CD1c-positive myeloid dendritic cell (primary cell): Measurements from ENCODE around the gene PALS2.
A peak's percentile ranks its signal among the peaks of the same experiment; 100 is the strongest.

Experiments
- DNase-seq: peaks from one replicate; pipeline ENCODE4 v3.0.0-alpha.2; 2016; ENCODE audit errors: extremely low spot score

PALS2 gene

DNA sequence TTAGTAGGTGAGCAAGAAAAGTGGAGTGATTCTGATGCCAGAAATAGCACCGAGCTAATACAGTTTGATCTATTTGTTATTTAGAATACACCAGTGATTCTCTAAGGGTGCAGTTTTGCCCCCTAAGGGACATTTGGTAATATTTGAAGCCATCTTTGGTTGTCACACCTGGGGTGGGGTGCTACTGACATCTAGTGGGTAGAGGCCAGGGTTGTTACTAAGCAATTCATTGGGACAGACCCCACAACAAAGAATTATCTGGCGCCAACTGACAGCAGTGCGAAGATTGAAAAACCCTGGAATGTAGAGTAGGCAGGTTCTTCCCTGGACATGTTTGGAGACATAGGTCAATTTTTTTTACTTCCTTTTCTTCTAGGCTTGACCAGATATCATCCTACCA, 14.6 kb downstream of the PALS2 start:
- DNase-seq, result peak; percentile 15

DNA sequence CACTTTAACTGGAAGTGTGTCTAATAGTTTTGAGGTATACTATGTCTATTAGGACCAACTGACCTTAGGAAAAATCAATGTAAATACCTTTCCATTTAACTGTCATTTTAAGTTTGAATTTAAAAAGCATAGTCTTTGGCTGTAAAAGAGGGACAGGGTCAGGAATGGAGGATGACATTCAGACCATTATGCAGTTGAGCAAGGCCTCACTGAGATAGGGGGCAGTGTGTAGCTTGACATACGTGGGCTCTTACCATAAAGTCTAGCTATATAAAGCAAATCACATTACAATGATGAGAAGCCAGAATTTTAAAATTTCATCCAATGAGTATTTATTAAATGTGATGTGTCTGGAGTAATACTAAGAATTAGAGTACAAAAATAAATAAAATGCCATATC, 17.9 kb downstream of the PALS2 start:
- no peak for DNase-seq

DNA sequence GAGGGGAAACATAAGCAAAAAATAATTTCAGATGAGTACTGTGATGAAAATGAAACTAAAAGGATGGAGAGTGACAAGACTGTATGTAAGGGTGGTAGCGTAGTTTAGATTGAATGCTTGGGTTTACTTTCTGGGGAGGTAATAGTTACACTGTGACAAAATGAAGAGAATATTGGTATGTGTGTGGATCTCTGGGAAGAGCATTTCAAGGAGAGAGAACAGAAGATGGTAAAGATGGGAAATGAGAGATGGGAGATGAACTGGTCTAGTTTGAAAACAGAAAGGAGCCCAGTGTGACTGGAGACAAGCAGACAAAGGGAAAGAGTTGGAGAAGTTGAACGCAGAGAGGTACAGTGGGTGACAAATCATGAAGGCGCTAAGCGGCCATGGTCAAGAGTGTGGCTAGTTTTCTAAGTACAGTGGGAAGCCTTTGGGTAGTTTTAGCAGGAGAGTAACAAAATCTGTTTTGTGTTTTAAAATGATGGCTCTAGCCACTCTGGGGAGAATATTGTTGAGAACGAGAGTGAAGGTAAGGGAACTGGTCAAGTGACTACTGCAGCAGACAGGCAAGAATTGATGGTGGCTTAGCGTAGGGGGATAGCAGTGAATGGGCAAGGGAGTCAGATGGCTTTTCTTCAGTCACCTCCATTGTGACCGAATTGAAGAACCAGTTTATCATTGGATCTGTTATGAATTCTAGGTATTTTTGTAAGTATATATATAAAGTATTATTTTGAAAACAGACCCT, 22.6 kb downstream of the PALS2 start:
- DNase-seq, result no peak

DNA sequence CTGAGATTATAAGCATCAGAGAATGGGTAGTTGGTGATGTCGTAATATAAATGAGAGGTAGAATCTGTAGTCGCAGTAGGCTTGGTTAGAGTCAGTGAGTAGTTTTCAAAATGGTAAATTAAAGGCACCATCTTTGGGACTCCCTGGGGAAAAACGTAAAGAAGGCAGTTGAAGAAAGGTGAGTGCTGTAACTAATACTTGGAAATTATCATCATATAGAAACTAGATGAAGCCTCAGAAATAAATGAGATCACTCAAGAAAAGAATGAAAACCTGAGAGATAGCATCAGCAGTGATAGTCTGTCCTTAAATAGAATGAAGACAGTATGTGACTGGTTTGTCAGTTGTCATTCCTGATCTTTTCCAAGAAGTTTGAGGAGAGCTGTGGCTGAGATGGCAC, 23.8 kb downstream of the PALS2 start:
- DNase-seq, result no peak

DNA sequence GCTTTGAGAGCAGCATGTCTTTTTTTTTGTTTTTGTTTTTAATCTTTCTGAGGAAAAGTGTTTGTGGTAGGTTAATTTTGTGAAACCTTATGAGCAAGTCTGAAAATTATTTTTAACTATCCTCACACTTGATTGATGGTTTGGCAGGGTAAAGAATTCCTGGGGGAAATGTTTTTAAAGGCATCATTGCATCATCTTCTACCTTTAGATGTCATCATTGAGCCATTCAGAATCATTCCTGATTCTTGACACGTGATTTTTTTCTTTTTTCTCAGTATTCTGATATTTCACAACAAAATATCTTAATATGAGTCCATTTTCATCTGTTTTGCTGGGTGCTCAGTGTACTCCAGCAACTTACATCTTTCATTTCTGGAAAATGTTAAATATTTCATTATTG, 28.3 kb downstream of the PALS2 start:
- no peak for DNase-seq

DNA sequence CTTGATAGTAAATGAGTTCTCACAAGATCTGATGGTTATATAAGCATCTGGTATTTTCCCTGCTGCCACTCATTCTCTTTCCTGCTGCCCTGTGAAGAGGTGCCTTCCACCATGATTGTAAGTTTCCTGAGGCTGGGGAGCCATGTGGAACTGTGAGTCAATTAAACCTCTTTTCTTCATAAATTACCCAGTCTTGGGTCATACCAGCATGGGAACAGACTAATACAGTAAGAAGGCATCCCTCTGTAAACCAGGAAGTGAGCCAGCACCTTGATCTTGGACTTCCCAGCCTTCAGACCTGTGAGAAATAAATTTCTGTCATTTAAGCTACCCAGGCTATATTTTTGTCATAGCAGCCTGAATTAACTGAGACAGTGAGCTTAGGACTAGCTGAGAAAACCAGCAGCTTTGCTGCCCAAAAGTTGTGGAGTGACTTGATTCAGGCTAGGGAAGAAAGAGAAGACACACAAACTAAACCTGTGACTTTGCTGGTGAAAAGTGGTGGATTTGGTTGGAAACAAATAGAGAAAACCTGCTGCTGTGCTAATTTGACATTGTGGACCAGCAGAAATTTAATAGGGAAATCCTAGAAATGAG, 29.7 kb downstream of the PALS2 start:
- no peak for DNase-seq

DNA sequence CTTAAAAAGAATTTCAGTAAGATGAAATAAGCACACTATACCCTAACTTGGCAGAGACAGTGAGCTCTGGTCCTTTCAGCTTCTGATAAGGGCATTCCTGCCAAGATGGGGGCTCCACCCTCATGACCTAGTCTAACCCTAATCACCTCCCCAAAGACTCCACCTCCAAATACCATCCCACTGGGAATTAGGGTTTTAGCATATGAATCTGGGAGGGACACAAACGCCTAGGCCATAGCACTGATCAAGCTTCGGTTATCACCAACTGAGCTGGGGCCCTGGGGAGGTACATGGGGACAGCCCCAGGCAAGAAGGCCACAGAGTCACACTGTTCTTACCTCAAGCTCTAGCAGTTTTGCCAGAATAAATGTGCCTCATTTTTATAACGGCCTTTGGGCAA, 31.4 kb downstream of the PALS2 start:
- DNase-seq, result no peak

DNA sequence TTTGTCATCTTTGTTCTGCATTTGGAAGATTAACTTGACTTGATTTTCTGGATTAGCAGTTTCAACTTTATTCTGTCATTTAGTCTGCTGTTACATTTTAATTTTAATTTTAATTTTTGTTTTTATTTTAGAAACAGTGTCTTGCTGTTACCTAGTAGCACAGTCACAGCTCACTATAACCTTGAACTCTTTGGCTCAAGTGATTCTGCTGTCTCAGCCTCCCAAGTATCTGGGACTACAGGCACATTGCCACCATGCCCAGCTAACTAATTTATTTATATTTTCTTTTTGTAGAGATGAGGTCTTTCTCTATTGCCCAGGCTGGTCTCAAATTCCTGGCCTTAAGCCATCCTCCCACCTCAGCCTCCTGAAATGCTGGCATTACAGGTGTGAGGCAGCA, 35.3 kb downstream of the PALS2 start:
- no peak for DNase-seq

DNA sequence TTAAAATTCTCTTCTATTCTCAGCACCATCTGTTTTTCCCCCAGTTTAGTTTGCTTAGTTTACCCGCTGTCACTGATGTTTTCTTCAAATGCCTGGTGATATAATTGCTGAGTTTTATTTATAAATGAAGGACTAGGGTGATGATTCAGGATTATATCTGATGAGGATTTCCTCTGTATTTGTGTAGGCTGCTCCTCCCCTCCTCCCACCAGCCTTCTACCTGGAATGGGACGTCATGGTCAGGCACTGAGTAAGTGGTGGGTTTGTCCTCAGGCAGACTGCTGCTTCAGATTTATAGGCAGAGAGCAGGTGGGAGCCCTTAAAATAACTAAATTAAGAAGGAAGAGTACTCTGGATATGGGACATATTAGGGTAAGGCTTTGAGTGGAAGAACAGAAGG, 35.8 kb downstream of the PALS2 start:
- no peak for DNase-seq

DNA sequence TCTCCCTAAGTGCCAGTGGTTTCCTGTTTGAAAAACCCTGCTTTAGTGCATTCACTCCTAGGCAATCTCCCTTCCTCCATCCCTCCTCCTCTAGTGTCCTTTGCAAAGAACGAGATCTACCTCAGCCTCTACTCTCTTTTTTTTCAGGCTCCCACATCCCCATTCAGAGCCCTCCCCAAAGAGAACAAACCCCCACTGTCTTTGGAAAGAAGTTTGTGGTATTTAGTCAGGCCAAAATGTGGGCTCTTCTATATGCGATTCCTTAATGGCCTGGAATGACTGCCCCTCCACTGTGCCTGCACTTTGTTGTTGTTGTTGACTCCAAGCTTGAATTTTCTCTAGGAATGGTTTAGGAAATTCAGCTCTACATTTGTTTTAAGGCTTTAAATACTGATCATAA, 36.3 kb downstream of the PALS2 start:
- no peak for DNase-seq

DNA sequence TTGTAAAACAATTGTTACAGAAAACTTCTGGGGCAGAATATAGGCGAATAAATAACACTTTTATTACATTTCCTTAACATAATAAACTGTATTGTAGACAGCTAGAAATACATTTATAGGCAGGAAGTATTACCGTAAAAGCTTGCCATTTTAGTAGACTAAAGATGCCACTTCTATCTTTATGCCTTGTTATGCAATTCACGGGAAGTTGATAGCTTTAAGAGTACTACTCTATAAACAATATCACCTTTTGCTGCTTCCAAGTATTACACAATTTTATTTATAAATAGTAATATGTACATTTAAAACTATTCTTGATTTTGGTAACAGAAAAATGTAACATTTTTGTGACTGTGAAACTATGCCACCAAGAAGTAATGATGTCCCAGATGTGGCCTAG, 37.9 kb downstream of the PALS2 start:
- DNase-seq, result no peak

DNA sequence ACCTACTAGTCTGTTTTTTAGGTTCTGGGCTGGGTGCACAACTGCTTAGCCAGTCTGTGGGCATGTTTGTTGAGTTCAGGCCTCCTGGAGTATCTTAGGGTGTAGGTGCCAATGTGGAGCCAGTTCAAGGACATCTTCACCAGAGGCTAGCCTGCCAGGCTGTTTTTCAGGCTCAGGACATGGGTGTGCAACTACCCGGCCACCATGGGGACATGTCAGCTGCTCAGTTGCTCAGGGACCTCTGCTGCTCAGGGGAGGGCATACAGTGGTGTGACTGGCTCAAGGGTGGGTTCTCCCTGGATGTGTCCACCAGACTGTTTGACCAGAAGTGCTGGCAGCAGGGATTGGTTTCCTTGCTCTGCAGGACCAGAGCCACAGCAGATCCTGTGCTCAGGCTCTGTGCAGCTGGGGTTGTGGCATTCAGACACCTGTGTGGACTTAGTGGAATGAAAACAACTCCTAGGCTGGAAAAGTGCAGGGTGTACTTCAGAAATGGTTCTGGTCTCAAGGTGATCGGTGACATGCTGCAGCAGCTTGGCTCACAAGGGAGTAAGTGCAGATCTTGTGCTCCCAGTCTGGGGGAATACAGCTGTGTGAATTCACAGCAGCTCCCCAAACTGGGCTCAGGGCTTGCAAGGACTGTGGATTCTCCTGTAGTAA, 44.8 kb downstream of the PALS2 start:
- no peak for DNase-seq

DNA sequence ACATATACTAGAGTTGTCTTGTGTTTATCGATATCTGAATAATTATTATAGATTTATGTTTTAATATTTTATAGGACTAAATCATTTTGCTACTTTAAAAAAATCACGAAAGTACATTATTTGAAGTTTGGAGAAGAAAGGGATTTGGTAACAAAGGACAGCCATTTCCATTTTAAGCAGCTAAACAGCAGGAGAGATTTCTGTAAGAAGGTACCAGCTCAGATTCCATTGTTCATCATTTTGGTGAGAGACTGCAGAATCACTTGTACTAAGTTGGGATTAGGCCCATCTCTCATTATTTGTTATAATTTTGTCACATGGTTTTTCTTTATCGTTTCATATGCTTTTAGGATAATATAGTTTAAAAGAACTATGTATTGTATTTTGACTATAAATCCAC, 46.7 kb downstream of the PALS2 start:
- DNase-seq, result no peak

DNA sequence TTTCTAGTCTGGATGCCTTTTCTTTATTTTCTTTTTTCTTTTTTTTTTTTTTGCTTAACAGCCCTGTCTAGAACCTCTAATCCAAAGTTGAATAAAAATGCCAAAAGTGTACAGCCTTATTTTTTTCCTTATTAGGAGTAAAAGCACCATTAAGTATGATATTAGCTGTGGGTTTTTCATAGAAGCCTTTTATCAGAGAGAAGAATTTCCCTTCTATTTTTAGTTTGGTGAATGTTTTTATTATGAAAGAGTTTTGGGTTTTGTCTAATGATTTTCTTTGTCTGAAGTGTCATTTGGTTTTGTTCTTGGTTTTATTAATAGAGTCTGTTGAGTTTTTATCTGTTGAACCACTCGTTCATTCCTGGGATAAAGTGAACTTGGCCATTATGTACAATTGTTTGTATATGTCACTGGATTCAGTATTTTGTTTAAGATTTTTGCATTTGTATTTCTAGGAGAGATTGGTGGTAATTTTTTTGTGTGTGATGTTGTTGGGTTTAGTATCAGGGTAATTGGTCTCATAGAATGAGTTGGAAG, 49.5 kb downstream of the PALS2 start:
- no peak for DNase-seq
